Endodermal cell (in vitro differentiated cells): ENCODE data around the gene VGLL2. TPM values are rescaled to one million over a fixed set of nuclear protein-coding genes. Genes with fewer than 3 reads are reported as not detected.

Experiments
- DNase-seq: peaks from one replicate; pipeline ENCODE4 v3.0.0-alpha.2; 2017
- H3K27ac ChIP-seq: 2 replicates; pipeline ENCODE4 v1.5.1; 2013; ENCODE audit warnings: mild to moderate bottlenecking, low read depth, low read length, moderate library complexity
- H3K27me3 ChIP-seq: 2 replicates; pipeline ENCODE4 v1.6.1; 2013; ENCODE audit warnings: mild to moderate bottlenecking, low read length, moderate library complexity; ENCODE audit not compliant: insufficient read depth, control insufficient read depth, poor library complexity, severe bottlenecking
- H3K36me3 ChIP-seq: 2 replicates; pipeline ENCODE4 v1.7.0; 2013; ENCODE audit warnings: mild to moderate bottlenecking, low read length, moderate library complexity; ENCODE audit not compliant: control insufficient read depth, insufficient read depth
- H3K4me1 ChIP-seq: one replicate; pipeline ENCODE4 v1.7.0; 2013; ENCODE audit warnings: low read length; ENCODE audit not compliant: control insufficient read depth, insufficient read depth
- H3K4me3 ChIP-seq: 2 replicates; pipeline ENCODE4 v1.5.1; 2013; ENCODE audit warnings: mild to moderate bottlenecking, low read length, moderate library complexity
- H3K9ac ChIP-seq: 2 replicates; pipeline ENCODE4 v1.6.1; 2013; ENCODE audit warnings: mild to moderate bottlenecking, low read length, moderate library complexity; ENCODE audit not compliant: poor library complexity, severe bottlenecking; ENCODE audit errors: extremely low read depth
- H3K9me3 ChIP-seq: 2 replicates; pipeline ENCODE4 v1.6.1; 2013; ENCODE audit warnings: mild to moderate bottlenecking, low read length, moderate library complexity; ENCODE audit not compliant: control insufficient read depth
- H3K27ac Mint-ChIP-seq: 2 replicates; pipeline ENCODE4 v1.8.0; 2020; ENCODE audit warnings: mixed read lengths
- H3K27me3 Mint-ChIP-seq: 2 replicates; pipeline ENCODE4 v1.8.0; 2021; ENCODE audit warnings: mild to moderate bottlenecking, mixed read lengths; ENCODE audit not compliant: insufficient read depth
- H3K36me3 Mint-ChIP-seq: 2 replicates; pipeline ENCODE4 v1.8.0; 2020; ENCODE audit warnings: low read depth, mixed read lengths
- H3K4me1 Mint-ChIP-seq: 2 replicates; pipeline ENCODE4 v1.8.0; 2020; ENCODE audit warnings: mixed read lengths
- H3K4me3 Mint-ChIP-seq: 2 replicates; pipeline ENCODE4 v1.8.0; 2020; ENCODE audit warnings: mild to moderate bottlenecking, moderate library complexity, mixed read lengths
- H3K9me3 Mint-ChIP-seq: 2 replicates; pipeline ENCODE4 v1.8.0; 2020; ENCODE audit warnings: mild to moderate bottlenecking, mixed read lengths
- CTCF ChIP-seq: fragments of 200-600 bp; sonication (generic); conservative IDR thresholded peaks from 2 replicates; pipeline ENCODE4 v1.5.0; 2021; ENCODE audit warnings: antibody characterized with exemption, mild to moderate bottlenecking
- WGBS, 2 experiments: methylation state at CpG; one replicate each; pipeline versions ENCODE4 v1.1.5 to v1.1.7; 2013; ENCODE audit warnings: missing lambda C conversion rate in 2 of 2, mixed read lengths in 1 of 2; ENCODE audit not compliant: insufficient coverage in 1 of 2, insufficient read length in 1 of 2; 5-methylcytosine and 5-hydroxymethylcytosine counted together
- total RNA-seq, 2 donors: library from RNA; stranded (reverse); fragmentation: NEBNext Ultra II Directional in 1 of 2; extraction: Animal tissue kit (Norgen Biotek cat#: 25700) in 1 of 2; gene quantifications; 2 replicates in 1 of 2; 3 replicates in 1 of 2; pipeline ENCODE4 v1.2.1, GENCODE V29; 2021

Gene VGLL2
- total RNA-seq, 2 donors from 2014 or later: 0.15 TPM; not detected in 1

GRCh38 chr6:117270055-117270842 lies 4.9 kb downstream of the VGLL2 start:
- Histone ChIP-seq H3K36me3 (no peaks in the 10 kb centered on the region), H3K9me3 (no peaks in the 10 kb centered on the region), H3K27ac (no peak overlapping the region), H3K4me3 (peak overlapping the region; percentile 76), H3K27me3 (peaks cover 99% of the 10 kb centered on the region), H3K4me1 (no peaks in the 10 kb centered on the region), H3K9ac (no peak overlapping the region)
- peaks cover 96% of the 10 kb centered on the region for H3K27me3 Mint-ChIP-seq
- peak; percentile 33 for TF ChIP-seq CTCF
- H3K36me3 Mint-ChIP-seq: no peaks in the 10 kb centered on the region
- no peak overlapping the region for H3K27ac Mint-ChIP-seq
- H3K9me3 Mint-ChIP-seq: no peaks in the 10 kb centered on the region
- WGBS, 2 experiments: 0 to 5% methylated on average over 23 to 74 of the region's 74 CpGs
- peaks cover 11% of the 10 kb centered on the region for H3K4me1 Mint-ChIP-seq
- peak; percentile 83 for DNase-seq
- H3K4me3 Mint-ChIP-seq: peak overlapping the region; percentile 54

- peaks cover 100% of the 10 kb centered on the region for H3K27me3 ChIP-seq
- no peaks in the 10 kb centered on the region for H3K36me3 ChIP-seq
- DNase-seq: no peak
- no peak overlapping the region for H3K9ac ChIP-seq
- Mint-ChIP-seq H3K27me3 (peaks cover 97% of the 10 kb centered on the region), H3K9me3 (no peaks in the 10 kb centered on the region), H3K4me1 (peaks cover 10% of the 10 kb centered on the region), H3K4me3 (peak overlapping the region; percentile 54), H3K27ac (no peak overlapping the region), H3K36me3 (no peaks in the 10 kb centered on the region)
- no peaks in the 10 kb centered on the region for H3K9me3 ChIP-seq
- WGBS, 2 experiments: 5 to 8% methylated on average over 18 to 48 of the region's 48 CpGs
- H3K27ac ChIP-seq: no peak overlapping the region
- no peak overlapping the region for H3K4me3 ChIP-seq
- no peaks in the 10 kb centered on the region for H3K4me1 ChIP-seq
- TF ChIP-seq CTCF: peak; percentile 9
Observed at GRCh38 chr6:117270843-117271507, 5.6 kb downstream of the VGLL2 start.

GRCh38 chr6:117272032-117272866 lies 6.9 kb downstream of the VGLL2 start:
- no peak for DNase-seq
- Mint-ChIP-seq H3K27me3 (peaks cover 87% of the 10 kb centered on the region), H3K4me1 (peaks cover 5% of the 10 kb centered on the region), H3K36me3 (no peaks in the 10 kb centered on the region), H3K4me3 (no peak overlapping the region), H3K9me3 (no peaks in the 10 kb centered on the region), H3K27ac (no peak overlapping the region)
- H3K36me3 ChIP-seq: no peaks in the 10 kb centered on the region
- no peaks in the 10 kb centered on the region for H3K9me3 ChIP-seq
- peaks cover 99% of the 10 kb centered on the region for H3K27me3 ChIP-seq
- 32 to 79% methylated on average over 3 to 8 of the region's 8 CpGs for WGBS, 2 experiments
- TF ChIP-seq CTCF: no peak
- no peak overlapping the region for H3K4me3 ChIP-seq
- H3K9ac ChIP-seq: no peak overlapping the region
- no peaks in the 10 kb centered on the region for H3K4me1 ChIP-seq
- H3K27ac ChIP-seq: no peak overlapping the region
